Motor neuron (in vitro differentiated cells): Measurements from ENCODE around the gene DSCAML1. TPM values are rescaled to one million over a fixed set of nuclear protein-coding genes. Genes with fewer than 3 reads are reported as not detected.
A peak's percentile ranks its signal among the peaks of the same experiment; 100 is the strongest.

ENCODE experiments used
- ATAC-seq, 8 experiments: fragments of 200-7000 bp; cut with Tn5 transposase; replicated peaks in 6 of 8; 2 replicates each; pipeline ENCODE4 v1.8.0; 2021; ENCODE audit warnings: mild to moderate bottlenecking in 8 of 8, moderate library complexity in 8 of 8
- H3K27ac ChIP-seq, 2 donors: fragments of 250-450 bp; sonication (Bioruptor Pico); 2 replicates each; pipeline ENCODE4 v1.9.0; 2021; ENCODE audit warnings: antibody characterized with exemption in 2 of 2, mild to moderate bottlenecking in 2 of 2, moderate library complexity in 1 of 2
- H3K4me1 ChIP-seq, 2 donors: fragments of 250-450 bp; sonication (Bioruptor Pico); replicated peaks in 1 of 2; 2 replicates each; pipeline ENCODE4 v1.6.1; 2021; ENCODE audit warnings: antibody characterized with exemption in 2 of 2, mild to moderate bottlenecking in 2 of 2, moderate library complexity in 1 of 2
- H3K4me3 ChIP-seq, 5 donors: fragments of 250-450 bp; sonication (Bioruptor Pico); 2 replicates each; pipeline ENCODE4 v1.9.0; 2021; ENCODE audit warnings: antibody characterized with exemption in 5 of 5, mild to moderate bottlenecking in 5 of 5, moderate library complexity in 4 of 5
- WGBS, 10 experiments: fragments of 450-650 bp; shearing (Covaris generic); methylation state at CpG; one replicate each; pipeline ENCODE4 v1.0.0; 2022; 5-methylcytosine and 5-hydroxymethylcytosine counted together
- in situ Hi-C, 9 experiments: fragments of 400-800 bp; cut with MboI; loops; one replicate each; pipeline ENCODE4 v1.15.0; 2021; ENCODE audit warnings: low sequenced_read_pairs in 9 of 9, low pct_unique_long_range_greater_than_20kb in 2 of 9; ENCODE audit not compliant: unreplicated experiment in 9 of 9
- total RNA-seq, 8 experiments: library from RNA; unstranded; fragments of 300-600 nt; gene quantifications; 2 replicates each; pipeline versions ENCODE4 v1.2.3 to v1.2.4, GENCODE V29; 2022

DSCAML1 gene
- total RNA-seq, 8 experiments from 2014 or later = 0.08 to 0.71 (median 0.42) TPM; not detected in 2

- Histone ChIP-seq H3K4me3 (no peak overlapping the region), H3K27ac (no peak overlapping the region), H3K4me1 (peaks cover 11 to 33% of the 10 kb centered on the region in 2 donors)
- 0 to 86% (median 20%) methylated on average over 1 to 5 of the region's 5 CpGs; no CpG with 5 or more reads in 2 of the 10 experiments for WGBS, 10 experiments
- ATAC-seq = peak in 5 of 8 experiments; percentile 36 to 57 (median 55)
- in situ Hi-C loops = no loop called here
Measured at GRCh38 chr11:117734601-117735024, 62.4 kb downstream of the DSCAML1 start.

- no peak for ATAC-seq
- Histone ChIP-seq H3K4me1 (peaks cover 11 to 30% of the 10 kb centered on the region in 2 donors), H3K27ac (no peak overlapping the region), H3K4me3 (no peak overlapping the region)
- in situ Hi-C loops = no loop called here
- 40 to 100% (median 84%) methylated on average over 1 to 5 of the region's 6 CpGs; no CpG with 5 or more reads in 4 of the 10 experiments for WGBS, 10 experiments
Measured at GRCh38 chr11:117733316-117733715, 63.7 kb downstream of the DSCAML1 start.

- Histone ChIP-seq H3K4me1 (peaks cover 11 to 26% of the 10 kb centered on the region in 2 donors), H3K27ac (no peak overlapping the region), H3K4me3 (no peak overlapping the region)
- peak in 5 of 8 experiments; percentile 26 to 58 (median 44) for ATAC-seq
- in situ Hi-C loops = no loop called here
- 0 to 80% (median 60%) methylated on average over 1 to 2 of the region's 2 CpGs; no CpG with 5 or more reads in 5 of the 10 experiments for WGBS, 10 experiments
Measured at GRCh38 chr11:117731722-117732290, 65.2 kb downstream of the DSCAML1 start.

- peak in 2 of 8 experiments; percentile 58 to 74 for ATAC-seq
- Histone ChIP-seq H3K4me3 (no peak overlapping the region), H3K4me1 (peaks cover 10 to 19% of the 10 kb centered on the region in 2 donors), H3K27ac (no peak overlapping the region)
- in situ Hi-C loops = no loop called here
- WGBS, 10 experiments = 20 to 93% (median 70%) methylated on average over 1 to 6 of the region's 7 CpGs; no CpG with 5 or more reads in 2 of the 10 experiments
Measured at GRCh38 chr11:117730208-117730800, 66.7 kb downstream of the DSCAML1 start.

- ATAC-seq = peak in 5 of 8 experiments; percentile 39 to 51 (median 44)
- no peak overlapping the region for H3K4me3 ChIP-seq
- 20 to 90% (median 67%) methylated on average over 1 to 7 of the region's 12 CpGs; no CpG with 5 or more reads in 5 of the 10 experiments for WGBS, 10 experiments
- H3K27ac ChIP-seq = no peak overlapping the region
- peaks cover 33 to 44% of the 10 kb centered on the region in 2 donors for H3K4me1 ChIP-seq
- in situ Hi-C loops = no loop called here
Measured at GRCh38 chr11:117725048-117725734, 71.8 kb downstream of the DSCAML1 start.

GRCh38 chr11:117724621-117725020 lies 72.4 kb downstream of the DSCAML1 start:
- H3K4me1 ChIP-seq = peaks cover 38 to 49% of the 10 kb centered on the region in 2 donors
- in situ Hi-C loops = no loop called here
- H3K4me3 ChIP-seq = no peak overlapping the region
- H3K27ac ChIP-seq = no peak overlapping the region
- peak in 1 of 8 experiments; percentile 4 for ATAC-seq

GRCh38 chr11:117724104-117724503 lies 72.9 kb downstream of the DSCAML1 start:
- Histone ChIP-seq H3K4me1 (peaks cover 39 to 49% of the 10 kb centered on the region in 2 donors), H3K27ac (no peak overlapping the region), H3K4me3 (no peak overlapping the region)
- in situ Hi-C loops = no loop called here
- WGBS, 10 experiments = 20 to 83% (median 57%) methylated on average over 1 to 3 of the region's 5 CpGs; no CpG with 5 or more reads in 4 of the 10 experiments
- peak in 2 of 8 experiments; percentile 11 to 17 for ATAC-seq

GRCh38 chr11:117723277-117724024 lies 73.6 kb downstream of the DSCAML1 start:
- H3K4me3 ChIP-seq = no peak overlapping the region
- in situ Hi-C loops = no loop called here
- H3K4me1 ChIP-seq = peaks cover 42 to 49% of the 10 kb centered on the region in 2 donors
- peak in 6 of 8 experiments; percentile 19 to 59 (median 39) for ATAC-seq
- WGBS, 10 experiments = 16 to 59% (median 37%) methylated on average over 2 to 11 of the region's 12 CpGs
- no peak overlapping the region for H3K27ac ChIP-seq

GRCh38 chr11:117722082-117722481 lies 74.9 kb downstream of the DSCAML1 start:
- H3K4me3 ChIP-seq = no peak overlapping the region
- no peak overlapping the region for H3K27ac ChIP-seq
- in situ Hi-C loops = no loop called here
- WGBS, 10 experiments = 17 to 100% (median 53%) methylated on average over 1 to 2 of the region's 2 CpGs
- H3K4me1 ChIP-seq = peaks cover 55 to 62% of the 10 kb centered on the region in 2 donors
- ATAC-seq = no peak

GRCh38 chr11:117720061-117720511 lies 76.9 kb downstream of the DSCAML1 start:
- Histone ChIP-seq H3K4me1 (peaks cover 68% of the 10 kb centered on the region in 2 donors), H3K27ac (no peak overlapping the region), H3K4me3 (no peak overlapping the region)
- in situ Hi-C loops = no loop called here
- peak in 7 of 8 experiments; percentile 37 to 97 (median 77) for ATAC-seq
- 0 to 40% (median 17%) methylated on average over 1 to 3 of the region's 11 CpGs; no CpG with 5 or more reads in 3 of the 10 experiments for WGBS, 10 experiments

GRCh38 chr11:117719480-117719879 lies 77.5 kb downstream of the DSCAML1 start:
- 33 to 100% (median 83%) methylated on average over 2 to 4 of the region's 4 CpGs; no CpG with 5 or more reads in 5 of the 10 experiments for WGBS, 10 experiments

GRCh38 chr11:117717485-117718314 lies 79.3 kb downstream of the DSCAML1 start:
- ATAC-seq = peak in 6 of 8 experiments; percentile 67 to 84 (median 76)
- Histone ChIP-seq H3K27ac (no peak overlapping the region), H3K4me3 (no peak overlapping the region), H3K4me1 (peaks cover 51 to 62% of the 10 kb centered on the region in 2 donors)
- WGBS, 10 experiments = 0 to 90% (median 60%) methylated on average over 2 to 12 of the region's 25 CpGs; no CpG with 5 or more reads in 2 of the 10 experiments
- in situ Hi-C loops = no loop called here

More at GRCh38 chr11:117719480-117719879, 77.5 kb downstream of the DSCAML1 start:
- Histone ChIP-seq H3K27ac (no peak overlapping the region), H3K4me1 (peaks cover 62 to 65% of the 10 kb centered on the region in 2 donors), H3K4me3 (no peak overlapping the region)
- in situ Hi-C loops = no loop called here
- no peak for ATAC-seq
